Fibroblast of lung (primary cell): Measurements from ENCODE around the gene GDPD4.

ENCODE experiments used
- CTCF ChIP-seq, 2 donors: IDR thresholded peaks in 1 of 2; conservative IDR thresholded peaks in 1 of 2; 1 replicate in 1 of 2; 2 replicates in 1 of 2; pipeline ENCODE4 v1.5.1; 2011 to 2012; ENCODE audit warnings: low read length in 2 of 2, control low read depth in 1 of 2, inconsistent platforms in 1 of 2, low read depth in 1 of 2, mild to moderate bottlenecking in 1 of 2
- EZH2 ChIP-seq: IDR thresholded peaks from 2 replicates; pipeline ENCODE4 v1.5.1; 2012; ENCODE audit warnings: low read length, control low read depth, mild to moderate bottlenecking; ENCODE audit errors: missing control alignments

GRCh38 chr11:77278595-77279506 is 22.6 kb downstream of the GDPD4 start:
- TF ChIP-seq CTCF (conservative IDR thresholded peaks at IDR 0.05 in 1 of 2, IDR thresholded peaks at IDR 0.05 in 1 of 2; ENCODE audit: low read depth in 1 of 2, low read length in 2 of 2) (no peak), EZH2 (no peak)
